Nephron (organoid): ENCODE measurements around the gene CCDC32.
A peak's percentile ranks its signal among the peaks of the same experiment; 100 is the strongest.

Experiments
- H3K27ac Mint-ChIP-seq, 3 experiments: 2 replicates each; pipeline ENCODE4 v1.8.0; 2020; ENCODE audit warnings: mixed read lengths in 3 of 3, mild to moderate bottlenecking in 2 of 3, moderate library complexity in 1 of 3
- H3K27me3 Mint-ChIP-seq: 2 replicates; pipeline ENCODE4 v1.8.0; 2021; ENCODE audit warnings: low read depth, mild to moderate bottlenecking, moderate library complexity, mixed read lengths
- H3K36me3 Mint-ChIP-seq: 2 replicates; pipeline ENCODE4 v1.8.0; 2020; ENCODE audit warnings: low read depth, mixed read lengths
- H3K4me1 Mint-ChIP-seq: 2 replicates; pipeline ENCODE4 v1.8.0; 2020; ENCODE audit warnings: mixed read lengths
- H3K4me3 Mint-ChIP-seq, 3 experiments: 2 replicates each; pipeline ENCODE4 v1.8.0; 2020; ENCODE audit warnings: mild to moderate bottlenecking in 3 of 3, mixed read lengths in 3 of 3, moderate library complexity in 2 of 3
- H3K9me3 Mint-ChIP-seq: 2 replicates; pipeline ENCODE4 v1.8.0; 2020; ENCODE audit warnings: mixed read lengths
- TF ChIP-seq, protein P1 (sequence below), 3 experiments: fragments of 200-600 bp; sonication (generic); IDR thresholded peaks; one replicate each; pipeline ENCODE4 v1.5.0; 2021; ENCODE audit warnings: antibody characterized with exemption in 3 of 3; ENCODE audit not compliant: unreplicated experiment in 3 of 3

The CCDC32 gene

GRCh38 chr15:40538976-40539375 is 25.9 kb downstream of the CCDC32 start:
- Mint-ChIP-seq H3K36me3 (no peaks in the 10 kb centered on the region), H3K4me3 (no peak overlapping the region), H3K27me3 (no peaks in the 10 kb centered on the region), H3K4me1 (peaks cover 47% of the 10 kb centered on the region), H3K9me3 (no peaks in the 10 kb centered on the region), H3K27ac (peak overlapping the region; percentile 6 to 50 (median 47))
- TF ChIP-seq, protein P1, sequence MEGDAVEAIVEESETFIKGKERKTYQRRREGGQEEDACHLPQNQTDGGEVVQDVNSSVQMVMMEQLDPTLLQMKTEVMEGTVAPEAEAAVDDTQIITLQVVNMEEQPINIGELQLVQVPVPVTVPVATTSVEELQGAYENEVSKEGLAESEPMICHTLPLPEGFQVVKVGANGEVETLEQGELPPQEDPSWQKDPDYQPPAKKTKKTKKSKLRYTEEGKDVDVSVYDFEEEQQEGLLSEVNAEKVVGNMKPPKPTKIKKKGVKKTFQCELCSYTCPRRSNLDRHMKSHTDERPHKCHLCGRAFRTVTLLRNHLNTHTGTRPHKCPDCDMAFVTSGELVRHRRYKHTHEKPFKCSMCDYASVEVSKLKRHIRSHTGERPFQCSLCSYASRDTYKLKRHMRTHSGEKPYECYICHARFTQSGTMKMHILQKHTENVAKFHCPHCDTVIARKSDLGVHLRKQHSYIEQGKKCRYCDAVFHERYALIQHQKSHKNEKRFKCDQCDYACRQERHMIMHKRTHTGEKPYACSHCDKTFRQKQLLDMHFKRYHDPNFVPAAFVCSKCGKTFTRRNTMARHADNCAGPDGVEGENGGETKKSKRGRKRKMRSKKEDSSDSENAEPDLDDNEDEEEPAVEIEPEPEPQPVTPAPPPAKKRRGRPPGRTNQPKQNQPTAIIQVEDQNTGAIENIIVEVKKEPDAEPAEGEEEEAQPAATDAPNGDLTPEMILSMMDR (IDR thresholded peaks at IDR 0.05; ENCODE audit: unreplicated experiment in 3 of 3), result no peak

- Mint-ChIP-seq H3K4me1 (peaks cover 53% of the 10 kb centered on the region), H3K27me3 (no peaks in the 10 kb centered on the region), H3K4me3 (peak overlapping the region; percentile 4 to 60 (median 58)), H3K36me3 (no peaks in the 10 kb centered on the region), H3K9me3 (no peaks in the 10 kb centered on the region), H3K27ac (peak overlapping the region; percentile 81 to 98 (median 89))
- TF ChIP-seq, protein P1 (IDR thresholded peaks at IDR 0.05; ENCODE audit: unreplicated experiment in 3 of 3), result no peak
These were observed 28.3 kb downstream of the CCDC32 start for GRCh38 chr15:40536501-40536900.

DNA sequence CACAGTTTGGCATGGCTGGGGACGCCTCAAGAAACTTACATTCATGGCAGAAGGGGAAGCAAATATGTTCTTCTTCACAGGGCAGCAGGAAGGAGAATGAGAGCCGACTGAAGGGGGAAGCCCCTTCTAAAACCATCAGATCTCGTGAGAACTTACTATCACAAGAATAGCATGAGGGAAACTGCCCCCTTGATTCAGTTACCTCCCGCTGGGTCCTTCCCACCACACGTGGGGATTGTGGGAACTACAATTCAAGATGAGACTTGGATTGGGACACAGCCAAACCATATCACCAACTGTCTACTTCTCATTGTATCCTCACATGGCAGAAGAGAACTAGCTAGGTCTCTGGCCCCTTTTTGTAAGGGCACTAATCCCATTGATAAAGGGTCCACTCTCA is 30.5 kb downstream of the CCDC32 start:
- TF ChIP-seq, protein P1 (IDR thresholded peaks at IDR 0.05; ENCODE audit: unreplicated experiment in 3 of 3), result no peak

GRCh38 chr15:40533763-40534364 is 31.0 kb downstream of the CCDC32 start:
- TF ChIP-seq, protein P1 (IDR thresholded peaks at IDR 0.05; ENCODE audit: unreplicated experiment in 3 of 3), result no peak
- Mint-ChIP-seq H3K9me3 (no peaks in the 10 kb centered on the region), H3K36me3 (no peaks in the 10 kb centered on the region), H3K27ac (peak overlapping the region in 2 of 3 experiments; percentile 45 to 66), H3K27me3 (no peaks in the 10 kb centered on the region), H3K4me3 (no peak overlapping the region), H3K4me1 (peaks cover 42% of the 10 kb centered on the region)

More for the DNA sequence above, 30.5 kb downstream of the CCDC32 start:
- H3K4me3 Mint-ChIP-seq, result no peak overlapping the region
- peaks cover 47% of the 10 kb centered on the region for H3K4me1 Mint-ChIP-seq
- H3K36me3 Mint-ChIP-seq, result no peaks in the 10 kb centered on the region
- H3K27ac Mint-ChIP-seq, result peak overlapping the region in 2 of 3 experiments; percentile 45 to 66
- no peaks in the 10 kb centered on the region for H3K27me3 Mint-ChIP-seq
- no peaks in the 10 kb centered on the region for H3K9me3 Mint-ChIP-seq

DNA sequence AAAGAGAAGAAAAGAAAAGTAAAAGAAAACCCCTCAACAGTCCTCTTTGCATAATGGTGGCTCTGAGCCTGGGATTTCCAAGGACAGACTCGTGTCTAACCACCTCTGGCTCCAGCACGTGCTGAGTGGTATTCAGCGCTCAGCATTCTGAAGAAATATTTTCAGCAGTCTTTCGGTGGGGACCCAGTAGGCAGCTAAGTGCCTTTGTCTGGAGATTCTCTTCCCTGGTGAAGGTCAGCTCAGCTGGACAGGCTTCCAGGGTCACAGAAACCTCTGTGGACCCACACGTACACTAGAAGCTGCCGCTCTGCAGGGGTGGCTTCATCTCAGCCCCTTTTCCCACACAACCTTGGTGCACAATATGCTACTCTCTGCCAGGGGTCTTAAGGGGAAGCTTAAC is 36.0 kb downstream of the CCDC32 start:
- H3K4me1 Mint-ChIP-seq, result peaks cover 5% of the 10 kb centered on the region
- H3K27me3 Mint-ChIP-seq, result no peaks in the 10 kb centered on the region
- no peaks in the 10 kb centered on the region for H3K9me3 Mint-ChIP-seq
- no peak overlapping the region for H3K27ac Mint-ChIP-seq
- H3K4me3 Mint-ChIP-seq, result no peak overlapping the region
- H3K36me3 Mint-ChIP-seq, result no peaks in the 10 kb centered on the region
- TF ChIP-seq, protein P1 (IDR thresholded peaks at IDR 0.05; ENCODE audit: unreplicated experiment in 3 of 3), result no peak

DNA sequence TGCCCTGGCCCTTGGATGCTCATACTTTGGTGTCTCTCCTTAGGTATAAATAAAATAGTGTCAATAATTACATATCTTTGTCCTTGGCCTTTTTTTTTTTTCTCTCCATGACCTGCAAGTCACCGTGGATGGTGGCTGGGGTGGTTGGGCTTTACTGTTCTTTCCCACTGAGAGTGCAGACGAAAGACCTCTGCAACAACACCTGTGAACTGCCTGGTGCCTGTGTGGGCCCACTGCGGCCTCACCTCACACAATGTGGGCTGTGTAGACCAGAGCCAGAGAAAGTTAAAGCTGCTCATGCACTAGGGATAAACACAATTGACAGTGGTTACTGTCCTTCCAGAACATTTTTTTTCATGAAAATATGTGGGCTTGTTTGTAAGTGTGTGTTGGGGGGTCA is 39.0 kb downstream of the CCDC32 start:
- Mint-ChIP-seq H3K27ac (no peak overlapping the region), H3K9me3 (no peaks in the 10 kb centered on the region), H3K4me1 (no peaks in the 10 kb centered on the region), H3K36me3 (no peaks in the 10 kb centered on the region), H3K4me3 (no peak overlapping the region), H3K27me3 (no peaks in the 10 kb centered on the region)
- TF ChIP-seq, protein P1 (IDR thresholded peaks at IDR 0.05; ENCODE audit: unreplicated experiment in 3 of 3), result no peak
